OCI-LY1 (cell line): Measurements from ENCODE around the gene P2RY12.

ENCODE experiments used
- CTCF ChIP-seq: fragments of 200-600 bp; sonication (generic), shearing (Covaris generic); IDR thresholded peaks from 2 replicates; pipeline ENCODE4 v1.5.1; 2017; ENCODE audit warnings: mild to moderate bottlenecking, antibody characterized with exemption, low read length, moderate library complexity, mixed read lengths
- EZH2 ChIP-seq: fragments of 200-600 bp; sonication (generic), shearing (Covaris generic); IDR thresholded peaks from 2 replicates; pipeline ENCODE4 v1.8.0; 2017; ENCODE audit warnings: borderline replicate concordance, mixed run types, mild to moderate bottlenecking, antibody characterized with exemption, low read length, moderate library complexity, mixed read lengths

- TF ChIP-seq CTCF (no peak), EZH2 (no peak)
These were observed 78.3 kb downstream of the P2RY12 start for GRCh38 chr3:151306168-151306810.
